GM10248 (cell line): Measurements from ENCODE around the gene RIMBP2.

Experiments
- CTCF ChIA-PET: fragments of 300-600 bp; sonication (Branson Sonifier 250); formaldehyde crosslinking; extraction: SDS; loops from one replicate; lab custom pipeline; 2021; ENCODE audit warnings: antibody characterized with exemption; lab: Yijun Ruan, JAX
- POLR2A ChIA-PET: fragments of 350-650 bp; sonication (Branson Sonifier 250); formaldehyde crosslinking; extraction: SDS; loops from one replicate; lab custom pipeline; 2020; ENCODE audit warnings: antibody characterized with exemption; lab: Yijun Ruan, JAX
- DNase-seq: peaks from one replicate; pipeline ENCODE4 v3.0.0; 2012; ENCODE audit errors: extremely low spot score
- CTCF ChIP-seq: IDR thresholded peaks from 2 replicates; pipeline ENCODE4 v1.5.1; 2012; ENCODE audit warnings: mild to moderate bottlenecking, low read depth; ENCODE audit errors: extremely low read depth, missing control alignments, control extremely low read depth

Gene RIMBP2

DNA sequence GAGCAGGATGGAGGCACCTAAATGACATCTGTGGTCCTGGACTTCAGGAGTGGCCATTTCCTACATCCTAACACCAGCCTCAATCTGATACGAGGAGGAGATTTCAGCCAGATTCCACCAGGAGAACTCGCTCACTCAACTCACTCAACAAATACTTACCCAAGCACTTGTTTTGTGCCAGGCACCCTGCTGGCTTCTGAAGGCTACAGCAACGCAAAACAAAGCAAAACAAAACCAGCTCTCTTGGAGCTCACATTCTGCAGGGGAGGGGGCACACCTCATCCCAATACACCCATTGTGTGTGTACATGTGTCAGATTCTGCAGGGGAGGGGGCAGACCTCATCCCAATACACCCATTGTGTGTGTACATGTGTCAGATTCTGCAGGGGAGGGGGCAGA, 233.7 kb downstream of the RIMBP2 start:
- POLR2A ChIA-PET = no interaction called here
- CTCF ChIA-PET = no interaction called here
- no peak for TF ChIP-seq CTCF

GRCh38 chr12:130481392-130481879, 234.7 kb downstream of the RIMBP2 start:
- TF ChIP-seq CTCF = no peak
- ChIA-PET CTCF (interaction anchor here (0.8 kb wide), 1 partner anchor 20 kb away, joined by 3 read pairs; no protein-coding TSS in a partner anchor), POLR2A (no interaction called here)
- peak; percentile 41 for DNase-seq

More for the DNA sequence above, 233.7 kb downstream of the RIMBP2 start:
- no peak for DNase-seq

- TF ChIP-seq CTCF = no peak
- POLR2A ChIA-PET = no interaction called here
- CTCF ChIA-PET = no interaction called here
- no peak for DNase-seq
These were observed 235.2 kb downstream of the RIMBP2 start for GRCh38 chr12:130480887-130481286.

DNA sequence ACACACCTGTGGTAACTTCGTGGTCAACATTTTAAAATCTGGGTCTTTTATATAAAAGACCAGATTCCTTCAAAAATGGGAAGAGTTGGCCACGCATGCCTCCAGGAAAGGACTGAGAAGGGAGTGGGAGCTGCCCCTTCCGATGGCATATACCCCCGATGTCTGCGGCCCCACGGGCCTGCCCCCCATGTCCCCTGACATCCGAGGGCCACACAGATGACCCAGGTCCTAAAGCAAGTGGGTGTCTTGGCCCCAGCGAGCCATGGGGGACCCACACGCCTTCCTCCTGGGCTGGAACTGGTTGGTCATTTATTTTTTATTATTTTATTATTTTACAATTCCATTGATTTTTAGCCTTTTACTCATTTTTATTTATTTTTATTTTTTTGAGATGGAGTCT, 235.9 kb downstream of the RIMBP2 start:
- no peak for DNase-seq
- ChIA-PET CTCF (no interaction called here), POLR2A (no interaction called here)
- no peak for TF ChIP-seq CTCF

DNA sequence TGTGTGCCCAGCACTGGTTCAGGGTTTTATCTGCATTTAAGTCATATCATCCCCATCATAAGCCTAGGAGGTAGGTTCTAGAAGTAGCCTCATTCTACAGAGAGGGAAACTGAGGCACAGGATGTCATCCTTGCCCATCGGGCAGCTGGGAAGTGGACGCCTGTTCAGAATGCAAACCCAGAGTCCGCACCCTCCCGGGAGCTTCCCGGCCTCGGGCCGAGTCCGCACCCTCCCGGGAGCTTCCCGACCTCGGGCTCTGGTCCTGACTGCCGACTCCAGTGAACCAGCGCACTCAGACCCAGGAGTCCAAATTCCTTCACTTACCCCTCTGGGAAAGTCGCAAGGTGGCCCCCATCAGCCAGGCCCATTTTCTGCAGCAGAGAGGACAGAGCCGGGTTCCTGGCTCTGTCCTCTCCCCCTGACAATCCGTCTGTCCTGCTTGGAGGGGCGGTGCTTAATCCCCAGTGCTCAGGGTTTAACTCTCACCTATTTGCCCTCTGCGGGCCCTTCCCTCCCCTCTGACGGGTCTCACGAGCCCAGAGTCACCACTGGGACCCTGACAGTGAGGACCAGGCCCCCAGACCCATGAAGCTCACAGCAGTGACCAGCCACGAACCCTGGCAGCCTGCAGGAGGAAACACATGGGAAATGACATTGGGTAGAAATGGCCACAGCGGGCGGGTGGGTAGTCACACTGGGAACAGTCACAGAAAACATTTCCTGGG, 236.5 kb downstream of the RIMBP2 start:
- no peak for DNase-seq
- POLR2A ChIA-PET = no interaction called here
- TF ChIP-seq CTCF = no peak
- CTCF ChIA-PET = no interaction called here

- ChIA-PET POLR2A (no interaction called here), CTCF (interaction anchor here (1.4 kb wide), 1 partner anchor 13 kb away, joined by 3 read pairs; no protein-coding TSS in a partner anchor)
- TF ChIP-seq CTCF = no peak
- DNase-seq = no peak
These were observed 237.3 kb downstream of the RIMBP2 start for GRCh38 chr12:130478786-130479185.
